Measurements from ENCODE around the gene ITGB4.
A peak's percentile ranks its signal among the peaks of the same experiment; 100 is the strongest.
"Not testable (repeated sequence)": the region's sequence is repeated elsewhere in the genome, so short reads cannot be mapped to it uniquely, and the experiment has no call there.

ITGB4 gene

GRCh38 chr17:75756451-75757085, 35.3 kb downstream of the ITGB4 start:
- no peak for DNase-seq (ENCODE audit: extremely low read depth, insufficient read length)
- H3K36me3 ChIP-seq (ENCODE audit: control insufficient read depth, insufficient read depth, low read length), result no peaks in the 10 kb centered on the region
- H3K4me3 ChIP-seq (replicated peaks; ENCODE audit: low read depth, low read length), result no peak overlapping the region
- H3K27me3 ChIP-seq (replicated peaks; ENCODE audit: control insufficient read depth, insufficient read depth, low read length), result no peaks in the 10 kb centered on the region; the same call in 1 of the 2 replicates
- no peak for TF ChIP-seq CTCF (IDR thresholded peaks at IDR 0.05; ENCODE audit: insufficient read depth, low read length, poor library complexity, severe bottlenecking)

GRCh38 chr17:75757086-75757681, 35.9 kb downstream of the ITGB4 start:
- Histone ChIP-seq H3K36me3 (ENCODE audit: control insufficient read depth, insufficient read depth, low read length) (no peaks in the 10 kb centered on the region), H3K27me3 (replicated peaks; ENCODE audit: control insufficient read depth, insufficient read depth, low read length) (no peaks in the 10 kb centered on the region; the same call in 1 of the 2 replicates), H3K4me3 (replicated peaks; ENCODE audit: low read depth, low read length) (no peak overlapping the region)
- no peak for DNase-seq (ENCODE audit: extremely low read depth, insufficient read length)
- TF ChIP-seq CTCF (IDR thresholded peaks at IDR 0.05; ENCODE audit: insufficient read depth, low read length, poor library complexity, severe bottlenecking), result no peak

- DNase-seq (ENCODE audit: extremely low read depth, insufficient read length), result no peak
- no peak overlapping the region for H3K4me3 ChIP-seq (replicated peaks; ENCODE audit: low read depth, low read length)
- no peaks in the 10 kb centered on the region for H3K27me3 ChIP-seq (replicated peaks; ENCODE audit: control insufficient read depth, insufficient read depth, low read length)
- peak; percentile 38 for TF ChIP-seq CTCF (IDR thresholded peaks at IDR 0.05; ENCODE audit: insufficient read depth, low read length, poor library complexity, severe bottlenecking)
- H3K36me3 ChIP-seq (ENCODE audit: control insufficient read depth, insufficient read depth, low read length), result no peaks in the 10 kb centered on the region
These were observed 37.1 kb downstream of the ITGB4 start for GRCh38 chr17:75758131-75758905.

- no peak for DNase-seq (ENCODE audit: extremely low read depth, insufficient read length)
- TF ChIP-seq CTCF (IDR thresholded peaks at IDR 0.05; ENCODE audit: insufficient read depth, low read length, poor library complexity, severe bottlenecking), result no peak
- Histone ChIP-seq H3K36me3 (ENCODE audit: control insufficient read depth, insufficient read depth, low read length) (no peaks in the 10 kb centered on the region), H3K27me3 (replicated peaks; ENCODE audit: control insufficient read depth, insufficient read depth, low read length) (no peaks in the 10 kb centered on the region), H3K4me3 (replicated peaks; ENCODE audit: low read depth, low read length) (no peak overlapping the region)
These were observed 38.2 kb downstream of the ITGB4 start for GRCh38 chr17:75759457-75759856.

GRCh38 chr17:75759978-75760640, 38.9 kb downstream of the ITGB4 start:
- DNase-seq (ENCODE audit: extremely low read depth, insufficient read length); H3K36me3 ChIP-seq (ENCODE audit: control insufficient read depth, insufficient read depth, low read length); H3K4me3 ChIP-seq (replicated peaks; ENCODE audit: low read depth, low read length); H3K27me3 ChIP-seq (replicated peaks; ENCODE audit: control insufficient read depth, insufficient read depth, low read length): not testable (repeated sequence)
